Medulla oblongata (tissue), 1 donor: ENCODE results near the gene TAAR2.
"Not testable (repeated sequence)": the region's sequence is repeated elsewhere in the genome, so short reads cannot be mapped to it uniquely, and the experiment has no call there.

Source experiments
- DNase-seq: peaks from one replicate; pipeline ENCODE4 v3.0.0-alpha.2; 2015; ENCODE audit errors: extremely low spot score

The TAAR2 gene

GRCh38 chr6:132612449-132613108 lies 11.5 kb downstream of the TAAR2 start:
- no peak for DNase-seq

DNA sequence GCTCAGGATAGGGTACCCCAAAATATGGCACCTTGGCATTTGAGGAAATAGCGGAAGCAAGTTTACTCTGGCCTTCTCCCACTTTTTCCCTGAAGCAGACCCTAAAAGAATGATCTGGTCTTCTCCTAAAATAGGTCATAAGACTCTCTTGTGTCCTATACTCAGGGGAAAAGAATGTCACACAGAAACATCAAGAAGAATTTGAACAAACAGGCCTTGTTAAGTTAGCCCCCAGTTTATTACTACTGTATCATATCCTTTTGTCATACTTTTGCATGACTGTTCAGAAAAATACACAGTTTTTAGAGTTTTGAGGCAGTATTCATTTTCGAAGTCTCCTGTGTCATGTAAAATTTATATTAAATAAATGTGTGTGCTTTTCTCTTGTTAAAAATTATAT lies 12.5 kb downstream of the TAAR2 start:
- DNase-seq = no peak

DNA sequence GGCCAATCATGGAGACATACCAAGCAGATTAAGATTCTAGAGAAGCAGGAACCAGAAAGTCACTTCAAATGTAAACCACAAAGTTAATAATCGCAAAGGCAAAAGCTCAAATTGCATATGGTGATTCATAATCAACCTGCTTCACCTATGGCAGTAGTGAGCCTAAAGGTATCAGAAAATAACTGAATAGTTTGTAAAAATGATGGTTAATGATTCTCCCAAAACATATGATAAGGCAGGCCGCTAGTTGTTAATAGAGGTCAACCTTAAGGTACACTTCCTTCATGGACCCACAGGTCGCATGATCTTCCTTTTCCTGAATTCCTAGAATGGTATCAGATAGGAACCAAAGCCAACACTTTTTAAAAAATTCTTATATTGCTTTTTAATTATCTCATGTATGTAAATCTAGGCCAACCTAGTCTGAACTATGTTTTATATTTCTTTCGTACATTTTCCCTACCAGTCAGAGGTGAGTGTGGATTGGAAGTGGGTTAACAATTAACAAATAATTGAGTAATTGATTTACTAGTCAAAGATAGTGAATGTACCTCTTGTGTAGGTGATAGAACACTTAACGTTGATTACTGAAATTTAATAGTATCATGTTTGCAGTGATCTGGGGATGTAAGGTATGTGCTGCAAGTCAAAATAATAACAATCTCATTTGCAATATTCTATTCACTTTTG lies 16.4 kb downstream of the TAAR2 start:
- DNase-seq = no peak

GRCh38 chr6:132604635-132605152 lies 19.4 kb downstream of the TAAR2 start:
- no peak for DNase-seq

DNA sequence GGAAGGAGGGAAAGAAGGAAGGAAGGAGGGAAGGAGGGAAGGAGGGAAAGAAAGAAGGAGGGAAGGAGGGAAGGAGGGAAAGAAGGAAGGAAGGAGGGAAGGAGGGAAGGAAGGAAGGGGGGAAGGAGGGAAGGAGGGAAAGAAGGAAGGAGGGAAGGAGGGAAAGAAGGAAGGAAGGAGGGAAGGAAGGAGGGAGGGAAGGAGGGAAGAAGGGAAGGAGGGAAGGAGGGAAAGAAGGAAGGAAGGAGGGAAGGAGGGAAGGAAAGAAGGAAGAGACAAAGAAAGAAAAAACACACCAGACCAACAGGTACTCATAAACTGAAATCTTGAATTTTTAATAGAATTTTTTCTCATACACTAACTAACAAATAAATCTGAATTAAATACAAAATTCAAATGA lies 23.2 kb downstream of the TAAR2 start:
- DNase-seq = not testable (repeated sequence)

DNA sequence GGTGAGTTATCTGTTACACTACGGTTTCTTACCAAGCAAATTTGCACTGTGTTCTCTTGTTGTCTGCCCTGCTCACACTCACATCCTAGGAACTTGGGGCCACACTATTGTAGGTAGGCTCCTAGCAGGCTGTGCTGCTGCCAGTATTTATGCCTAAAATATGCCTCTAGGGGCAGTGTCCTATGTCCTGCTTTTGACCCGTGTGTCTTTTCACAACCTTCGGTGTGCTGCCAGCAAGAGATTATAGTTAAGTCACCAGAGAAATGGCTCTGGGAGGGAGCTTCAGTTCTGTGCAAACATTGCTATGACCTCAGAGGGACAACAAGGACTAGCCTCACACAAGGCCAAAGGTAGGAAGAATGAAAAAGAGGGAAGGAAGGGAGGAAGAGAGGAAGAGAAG lies 25.6 kb downstream of the TAAR2 start:
- no peak for DNase-seq

- DNase-seq = no peak
These were observed 27.9 kb downstream of the TAAR2 start for GRCh38 chr6:132596201-132596600.

DNA sequence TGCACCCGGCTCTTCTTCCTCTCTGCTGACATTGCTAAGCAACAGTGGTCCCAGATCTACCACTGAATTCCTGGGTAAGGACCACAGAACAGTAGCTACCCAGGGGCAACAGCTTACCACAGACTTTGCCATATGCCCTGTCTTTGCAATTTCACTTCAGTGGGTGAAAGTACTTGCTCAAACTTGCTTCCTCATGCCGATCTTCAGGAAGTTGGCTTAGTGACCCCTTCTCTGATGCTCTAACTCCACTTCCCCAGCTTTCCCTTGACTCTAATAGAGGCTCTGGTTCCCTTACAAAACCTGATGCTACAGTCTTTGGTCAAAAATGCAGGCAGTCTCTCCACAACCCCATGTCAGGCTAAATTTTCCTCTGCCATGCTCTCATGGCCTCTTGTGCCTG lies 31.2 kb downstream of the TAAR2 start:
- no peak for DNase-seq

DNA sequence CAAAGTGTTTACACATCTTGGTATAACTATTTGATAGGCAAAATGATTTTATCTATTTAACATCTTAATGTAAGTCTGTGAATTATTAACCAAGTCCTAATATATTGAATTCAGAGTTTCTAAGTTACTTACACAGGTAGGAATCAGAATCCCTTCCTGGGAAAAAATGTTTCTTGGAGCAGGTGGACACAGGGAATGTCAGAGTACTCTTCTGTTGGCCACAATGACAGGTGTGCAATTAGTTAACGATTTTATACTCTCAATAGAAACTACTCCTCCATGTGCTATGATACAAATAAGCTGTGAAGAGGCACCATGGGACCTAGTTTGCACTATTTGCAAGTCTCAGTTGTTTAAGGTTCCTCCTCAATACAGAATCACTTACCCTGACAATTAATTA lies 33.7 kb downstream of the TAAR2 start:
- DNase-seq = no peak

DNA sequence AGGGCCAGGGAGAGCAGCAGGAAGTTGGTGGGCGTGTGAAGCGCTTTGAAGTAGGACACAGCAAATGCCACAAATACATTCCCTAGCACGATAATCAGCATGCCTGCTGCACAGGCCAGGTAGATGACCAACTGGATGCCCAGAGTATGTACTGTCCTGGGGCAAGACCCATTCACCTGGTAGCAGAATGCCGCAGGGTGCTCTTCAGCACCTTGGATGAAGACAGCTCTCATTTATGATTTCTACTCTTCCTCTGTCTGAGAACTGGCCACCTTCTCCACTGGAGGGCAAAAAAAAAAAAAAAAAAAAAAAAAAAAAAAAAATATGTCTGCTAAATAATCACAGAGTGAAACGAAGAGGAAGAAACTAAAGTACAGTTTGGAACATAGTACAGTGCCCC lies 34.6 kb downstream of the TAAR2 start, which contains the start of gene TAAR5:
TSS of gene TAAR5 (minus strand) at position 288 of the 400 bp plus-strand sequence. CDS start at position 233, 55 bp downstream.
- no peak for DNase-seq

DNA sequence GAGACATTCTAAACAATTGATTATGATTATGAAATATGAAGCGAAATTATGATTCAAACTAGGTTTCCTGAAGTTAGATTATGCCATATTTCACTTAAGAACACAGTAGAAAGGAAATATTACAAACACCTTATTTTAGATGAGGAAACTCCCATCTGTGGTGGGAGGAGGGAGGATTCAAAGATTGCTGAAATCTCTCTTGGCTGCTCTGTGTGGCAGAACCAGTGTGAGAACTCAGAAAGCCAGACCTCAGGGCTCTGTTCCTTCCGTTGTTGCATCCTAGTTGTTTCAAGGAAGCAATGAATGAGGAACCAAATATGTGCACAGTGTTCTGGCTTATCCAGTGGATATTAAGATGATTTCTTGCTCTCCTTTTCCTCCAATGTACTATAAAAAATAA lies 36.7 kb downstream of the TAAR2 start:
- no peak for DNase-seq

GRCh38 chr6:132584698-132585097 lies 39.4 kb downstream of the TAAR2 start:
- no peak for DNase-seq

DNA sequence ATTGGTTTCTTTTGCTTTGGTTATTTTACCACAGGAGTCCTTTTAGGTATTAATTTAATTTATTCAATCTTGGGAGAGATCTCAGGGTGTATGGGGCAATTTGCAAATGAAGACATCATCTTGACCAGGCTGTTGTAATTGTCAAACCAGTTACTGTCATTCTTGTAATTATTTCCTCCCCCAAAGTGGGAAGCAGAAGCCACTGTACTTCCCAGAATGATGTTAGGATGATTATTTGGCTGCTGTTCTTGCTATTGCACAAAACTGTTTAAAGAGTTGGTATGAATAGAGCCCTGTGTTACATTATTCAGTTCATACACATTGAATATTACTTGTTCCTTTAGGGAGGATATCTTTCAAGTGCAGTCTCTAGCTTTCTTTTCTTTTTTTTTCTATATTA lies 52.3 kb downstream of the TAAR2 start:
- no peak for DNase-seq

DNA sequence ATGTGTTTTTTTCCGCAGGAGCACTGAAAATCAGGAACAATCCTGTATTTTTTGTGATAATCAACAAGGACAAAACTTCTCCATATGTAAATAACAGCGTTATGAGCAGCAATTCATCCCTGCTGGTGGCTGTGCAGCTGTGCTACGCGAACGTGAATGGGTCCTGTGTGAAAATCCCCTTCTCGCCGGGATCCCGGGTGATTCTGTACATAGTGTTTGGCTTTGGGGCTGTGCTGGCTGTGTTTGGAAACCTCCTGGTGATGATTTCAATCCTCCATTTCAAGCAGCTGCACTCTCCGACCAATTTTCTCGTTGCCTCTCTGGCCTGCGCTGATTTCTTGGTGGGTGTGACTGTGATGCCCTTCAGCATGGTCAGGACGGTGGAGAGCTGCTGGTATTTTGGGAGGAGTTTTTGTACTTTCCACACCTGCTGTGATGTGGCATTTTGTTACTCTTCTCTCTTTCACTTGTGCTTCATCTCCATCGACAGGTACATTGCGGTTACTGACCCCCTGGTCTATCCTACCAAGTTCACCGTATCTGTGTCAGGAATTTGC lies 53.8 kb downstream of the TAAR2 start, which contains the start of gene TAAR6:
TSS of gene TAAR6 (plus strand) at position 102 of the 557 bp plus-strand sequence. CDS start at position 102, 0 bp downstream.
- DNase-seq = peak; percentile 50

- DNase-seq = peak; percentile 89
These were observed 54.9 kb downstream of the TAAR2 start for GRCh38 chr6:132569170-132569569.

GRCh38 chr6:132568611-132569010 lies 55.5 kb downstream of the TAAR2 start:
- peak; percentile 17 for DNase-seq

DNA sequence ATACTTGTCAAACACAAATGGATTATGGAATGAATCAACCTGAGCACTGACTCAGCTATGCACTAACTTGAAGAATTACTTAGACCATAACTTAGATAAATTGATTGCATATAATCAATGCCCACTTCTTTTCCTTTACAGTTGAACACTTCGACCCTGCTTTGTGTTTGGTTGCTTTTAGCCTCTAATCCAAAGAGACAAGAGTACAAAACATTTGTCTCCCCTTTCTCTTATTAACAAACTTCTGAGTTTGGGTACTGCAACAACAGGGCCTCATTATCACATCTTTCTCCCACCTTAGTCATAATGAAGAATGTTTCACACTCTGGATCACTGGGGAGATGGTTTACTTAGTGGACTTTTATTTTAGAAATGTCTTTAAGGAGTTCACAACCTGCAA lies 56.5 kb downstream of the TAAR2 start:
- no peak for DNase-seq
